Neural progenitor cell (in vitro differentiated cells): ENCODE results near the gene PC. TPM values are rescaled to one million over a fixed set of nuclear protein-coding genes. Genes with fewer than 3 reads are reported as not detected.

ENCODE experiments used
- DNase-seq: peaks from one replicate; pipeline ENCODE4 v3.0.0-alpha.2; 2016; ENCODE audit warnings: low spot score
- H2AFZ ChIP-seq: fragments of 200-600 bp; sonication (generic); replicated peaks from 2 replicates; pipeline ENCODE4 v1.6.1; 2016; ENCODE audit warnings: antibody characterized with exemption
- H3F3A ChIP-seq: fragments of 200-600 bp; sonication (generic); 2 replicates; pipeline ENCODE4 v1.6.1; 2016; ENCODE audit warnings: antibody characterized with exemption, low read depth
- H3K27ac ChIP-seq: fragments of 200-600 bp; sonication (generic); 2 replicates; pipeline ENCODE4 v1.5.1; 2016; ENCODE audit warnings: mild to moderate bottlenecking
- H3K27me3 ChIP-seq: fragments of 200-600 bp; sonication (generic); 2 replicates; pipeline ENCODE4 v1.6.1; 2016; ENCODE audit warnings: mild to moderate bottlenecking, moderate library complexity
- H3K36me3 ChIP-seq: fragments of 200-600 bp; sonication (generic); 2 replicates; pipeline ENCODE4 v1.5.1; 2016
- H3K4me1 ChIP-seq: fragments of 200-600 bp; sonication (generic); 2 replicates; pipeline ENCODE4 v1.6.1; 2016; ENCODE audit warnings: mixed run types
- H3K4me2 ChIP-seq: fragments of 200-600 bp; sonication (generic); 2 replicates; pipeline ENCODE4 v1.6.1; 2016
- H3K4me3 ChIP-seq: fragments of 200-600 bp; sonication (generic); 2 replicates; pipeline ENCODE4 v1.5.1; 2016
- H3K79me2 ChIP-seq: fragments of 200-600 bp; sonication (generic); 2 replicates; pipeline ENCODE4 v1.6.1; 2016; ENCODE audit warnings: low read depth
- H3K9ac ChIP-seq: fragments of 200-600 bp; sonication (generic); 2 replicates; pipeline ENCODE4 v1.6.1; 2016
- H3K9me3 ChIP-seq: fragments of 200-600 bp; sonication (generic); 2 replicates; pipeline ENCODE4 v1.5.1; 2016; ENCODE audit warnings: low read depth
- H4K20me1 ChIP-seq: fragments of 200-600 bp; sonication (generic); 2 replicates; pipeline ENCODE4 v1.6.1; 2016; ENCODE audit warnings: low read depth
- H3K27ac Mint-ChIP-seq: 3 replicates; pipeline ENCODE4 v1.8.0; 2021; ENCODE audit warnings: mixed read lengths
- H3K27me3 Mint-ChIP-seq: 2 replicates; pipeline ENCODE4 v1.8.0; 2022; ENCODE audit warnings: low read depth, mild to moderate bottlenecking, inconsistent platforms, moderate library complexity, mixed read lengths; ENCODE audit not compliant: insufficient read depth
- H3K36me3 Mint-ChIP-seq: 3 replicates; pipeline ENCODE4 v1.8.0; 2021; ENCODE audit warnings: mixed read lengths
- H3K4me1 Mint-ChIP-seq: 3 replicates; pipeline ENCODE4 v1.8.0; 2021; ENCODE audit warnings: mixed read lengths
- H3K4me3 Mint-ChIP-seq: 3 replicates; pipeline ENCODE4 v1.8.0; 2021; ENCODE audit warnings: mild to moderate bottlenecking, moderate library complexity, mixed read lengths
- H3K9me3 Mint-ChIP-seq: 3 replicates; pipeline ENCODE4 v1.8.0; 2020; ENCODE audit warnings: mixed read lengths
- CTCF ChIP-seq: fragments of 200-600 bp; sonication (generic); IDR thresholded peaks from 2 replicates; pipeline ENCODE4 v1.5.1; 2017; ENCODE audit warnings: antibody characterized with exemption, mild to moderate bottlenecking
- EZH2 ChIP-seq: fragments of 200-600 bp; sonication (generic); IDR thresholded peaks from 2 replicates; pipeline ENCODE4 v1.6.1; 2017; ENCODE audit warnings: antibody characterized with exemption, mild to moderate bottlenecking, moderate library complexity
- EZH2phosphoT487 ChIP-seq: fragments of 200-600 bp; sonication (generic); IDR thresholded peaks from 2 replicates; pipeline ENCODE4 v1.6.1; 2017; ENCODE audit warnings: antibody characterized with exemption
- total RNA-seq: library from RNA; depleted of rRNA; stranded (reverse); fragments of >200 nt; gene quantifications from 2 replicates; pipeline ENCODE4 v1.2.3, GENCODE V29; 2015; ENCODE audit warnings: low replicate concordance

The PC gene
- total RNA-seq, 1 donor from 2014 or later, result 11.4 TPM

- no peaks in the 10 kb centered on the region for H3K36me3 ChIP-seq
- no peaks in the 10 kb centered on the region for H3K36me3 Mint-ChIP-seq
- H3F3A ChIP-seq, result peaks cover 14% of the 10 kb centered on the region
- no peak for DNase-seq
- H3K9me3 Mint-ChIP-seq, result no peaks in the 10 kb centered on the region
- no peak overlapping the region for H3K4me3 ChIP-seq
- H3K27me3 ChIP-seq, result no peaks in the 10 kb centered on the region
- no peak overlapping the region for H3K4me3 Mint-ChIP-seq
- no peak overlapping the region for H3K27ac ChIP-seq
- H3K4me2 ChIP-seq, result no peak overlapping the region
- peaks cover 9% of the 10 kb centered on the region for H3K4me1 Mint-ChIP-seq
- peaks cover 5% of the 10 kb centered on the region for H4K20me1 ChIP-seq
- H3K4me1 ChIP-seq, result peaks cover 10% of the 10 kb centered on the region
- H3K9me3 ChIP-seq, result no peaks in the 10 kb centered on the region
- no peaks in the 10 kb centered on the region for H3K79me2 ChIP-seq
- no peak overlapping the region for H2AFZ ChIP-seq
- TF ChIP-seq EZH2 (no peak), CTCF (no peak), EZH2phosphoT487 (no peak)
- peaks cover 12% of the 10 kb centered on the region for H3K27me3 Mint-ChIP-seq
- H3K27ac Mint-ChIP-seq, result no peak overlapping the region
- no peak overlapping the region for H3K9ac ChIP-seq
Observed at GRCh38 chr11:66858939-66859685, 99.1 kb downstream of the PC start.

- Histone ChIP-seq H4K20me1 (peaks cover 5% of the 10 kb centered on the region), H3K27ac (no peak overlapping the region), H3K9me3 (no peaks in the 10 kb centered on the region), H3K9ac (no peak overlapping the region), H3K4me1 (peaks cover 10% of the 10 kb centered on the region), H3K27me3 (no peaks in the 10 kb centered on the region), H3K4me3 (no peak overlapping the region), H3K36me3 (no peaks in the 10 kb centered on the region), H3K79me2 (no peaks in the 10 kb centered on the region), H3K4me2 (no peak overlapping the region), H2AFZ (no peak overlapping the region), H3F3A (peaks cover 14% of the 10 kb centered on the region)
- no peaks in the 10 kb centered on the region for H3K36me3 Mint-ChIP-seq
- H3K4me1 Mint-ChIP-seq, result peaks cover 13% of the 10 kb centered on the region
- H3K9me3 Mint-ChIP-seq, result no peaks in the 10 kb centered on the region
- H3K27ac Mint-ChIP-seq, result no peak overlapping the region
- TF ChIP-seq EZH2 (no peak), CTCF (no peak), EZH2phosphoT487 (no peak)
- H3K27me3 Mint-ChIP-seq, result peaks cover 12% of the 10 kb centered on the region
- DNase-seq, result no peak
- peak overlapping the region; percentile 83 for H3K4me3 Mint-ChIP-seq
Observed at GRCh38 chr11:66858186-66858938, 99.8 kb downstream of the PC start.

GRCh38 chr11:66857927-66858185, 100.3 kb downstream of the PC start:
- Histone ChIP-seq H3K4me3 (peak overlapping the region; percentile 69), H3K4me2 (peak overlapping the region; percentile 76), H3K27ac (no peak overlapping the region), H3K4me1 (peaks cover 10% of the 10 kb centered on the region), H3K79me2 (no peaks in the 10 kb centered on the region), H3K9ac (no peak overlapping the region), H3K36me3 (no peaks in the 10 kb centered on the region), H3F3A (peaks cover 14% of the 10 kb centered on the region), H4K20me1 (peaks cover 5% of the 10 kb centered on the region), H3K27me3 (no peaks in the 10 kb centered on the region), H3K9me3 (no peaks in the 10 kb centered on the region), H2AFZ (no peak overlapping the region)
- Mint-ChIP-seq H3K27me3 (peaks cover 12% of the 10 kb centered on the region), H3K9me3 (no peaks in the 10 kb centered on the region), H3K4me3 (peak overlapping the region; percentile 83), H3K27ac (no peak overlapping the region), H3K36me3 (no peaks in the 10 kb centered on the region), H3K4me1 (peaks cover 13% of the 10 kb centered on the region)
- no peak for DNase-seq
- no peak for TF ChIP-seq EZH2
- no peak for TF ChIP-seq EZH2phosphoT487
- no peak for TF ChIP-seq CTCF
